ENCODE results near the gene FAM3B.

Gene FAM3B

DNA sequence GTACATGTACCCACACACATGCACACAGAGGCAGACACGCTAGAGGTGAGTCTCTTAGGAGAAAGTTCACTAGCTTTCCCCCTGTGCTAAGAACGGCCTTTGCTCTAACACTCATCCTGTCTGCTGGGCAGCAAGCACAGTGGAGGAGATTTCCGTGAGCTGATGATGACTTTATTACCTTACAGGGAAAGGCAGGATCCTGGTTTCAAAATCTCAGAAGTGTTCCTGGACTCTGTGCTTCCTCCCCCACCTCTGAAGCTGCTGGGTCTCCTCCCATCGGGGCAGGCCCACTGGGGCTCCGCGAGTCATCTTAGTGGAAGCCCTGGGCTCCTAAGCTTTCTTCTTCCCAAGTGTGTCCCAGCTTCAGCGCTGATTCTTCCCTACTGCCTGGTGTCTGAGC is 2.7 kb downstream of the FAM3B start:
- no peak for DNase-seq

DNA sequence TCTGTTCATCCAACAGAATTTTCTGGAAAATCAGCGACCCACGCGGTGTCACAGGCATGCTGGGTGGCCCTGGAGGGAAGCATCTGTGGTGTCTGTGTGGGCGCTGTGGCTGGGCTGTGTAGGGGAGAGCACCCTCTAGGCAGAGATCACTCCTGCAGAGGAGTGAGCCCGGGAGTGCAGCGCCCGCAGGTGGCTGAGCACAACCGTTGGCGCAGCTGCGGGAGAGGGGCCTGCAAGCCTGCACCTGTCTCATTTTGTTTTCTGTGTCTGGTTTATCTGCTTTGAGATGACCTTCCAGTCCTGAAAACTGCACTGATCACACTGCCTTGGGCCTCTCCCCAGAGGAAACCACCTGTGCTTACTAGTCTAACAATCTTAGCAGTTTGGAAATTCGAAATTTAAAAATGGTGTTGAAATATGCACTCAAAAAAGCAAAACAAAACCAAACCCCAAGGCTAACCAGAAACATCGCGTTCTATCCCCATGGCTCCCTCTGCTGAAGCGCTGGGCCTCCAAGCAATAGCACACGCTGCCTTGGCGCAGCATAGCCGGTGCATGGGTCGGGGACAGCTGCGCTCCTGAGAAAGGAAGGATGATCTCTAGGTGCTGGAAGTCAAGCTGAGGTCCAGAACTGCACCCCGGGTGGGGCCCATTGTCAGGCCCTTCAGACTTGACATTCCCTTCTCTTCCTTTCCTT is 4.8 kb downstream of the FAM3B start:
- no peak for DNase-seq

GRCh38 chr21:41321908-41322495 is 5.4 kb downstream of the FAM3B start:
- DNase-seq, result no peak

DNA sequence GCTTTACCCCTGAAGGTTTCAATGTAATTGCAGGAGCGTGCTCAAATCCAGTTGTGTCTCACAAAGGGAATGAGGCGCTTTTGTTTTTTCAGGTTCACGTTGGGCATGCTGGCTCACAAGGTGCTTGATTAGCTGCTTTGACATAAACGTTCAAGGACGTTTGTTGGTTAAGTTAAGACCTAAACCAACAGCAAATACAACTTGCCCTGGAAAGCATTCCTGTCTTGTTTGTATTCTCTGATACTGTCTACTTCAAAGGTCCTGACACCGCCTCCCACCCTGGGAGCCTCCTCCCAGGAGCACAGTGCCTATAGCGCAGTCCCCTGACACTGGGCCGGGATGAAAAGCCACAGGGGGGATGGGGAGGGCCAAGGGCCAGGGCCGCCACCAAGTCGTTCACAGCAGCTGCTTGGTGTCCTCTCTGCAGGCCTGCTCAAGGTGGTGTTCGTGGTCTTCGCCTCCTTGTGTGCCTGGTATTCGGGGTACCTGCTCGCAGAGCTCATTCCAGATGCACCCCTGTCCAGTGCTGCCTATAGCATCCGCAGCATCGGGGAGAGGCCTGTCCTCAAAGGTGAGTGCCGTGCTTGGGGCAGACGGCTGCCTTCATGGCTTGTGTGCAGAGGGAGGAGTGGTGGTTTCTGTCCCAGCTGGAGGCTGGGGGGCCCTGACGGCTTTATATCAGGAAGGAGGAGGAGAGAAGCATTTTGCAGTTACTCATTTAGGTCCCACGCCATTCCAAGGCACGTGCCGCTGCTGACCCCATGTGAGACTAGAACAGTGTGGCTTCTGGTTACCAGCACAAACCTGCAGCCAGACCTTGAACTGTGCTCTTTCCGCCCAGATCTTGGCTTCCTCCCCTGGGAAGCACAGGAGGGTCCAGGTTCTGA is 6.1 kb downstream of the FAM3B start:
- no peak for DNase-seq

DNA sequence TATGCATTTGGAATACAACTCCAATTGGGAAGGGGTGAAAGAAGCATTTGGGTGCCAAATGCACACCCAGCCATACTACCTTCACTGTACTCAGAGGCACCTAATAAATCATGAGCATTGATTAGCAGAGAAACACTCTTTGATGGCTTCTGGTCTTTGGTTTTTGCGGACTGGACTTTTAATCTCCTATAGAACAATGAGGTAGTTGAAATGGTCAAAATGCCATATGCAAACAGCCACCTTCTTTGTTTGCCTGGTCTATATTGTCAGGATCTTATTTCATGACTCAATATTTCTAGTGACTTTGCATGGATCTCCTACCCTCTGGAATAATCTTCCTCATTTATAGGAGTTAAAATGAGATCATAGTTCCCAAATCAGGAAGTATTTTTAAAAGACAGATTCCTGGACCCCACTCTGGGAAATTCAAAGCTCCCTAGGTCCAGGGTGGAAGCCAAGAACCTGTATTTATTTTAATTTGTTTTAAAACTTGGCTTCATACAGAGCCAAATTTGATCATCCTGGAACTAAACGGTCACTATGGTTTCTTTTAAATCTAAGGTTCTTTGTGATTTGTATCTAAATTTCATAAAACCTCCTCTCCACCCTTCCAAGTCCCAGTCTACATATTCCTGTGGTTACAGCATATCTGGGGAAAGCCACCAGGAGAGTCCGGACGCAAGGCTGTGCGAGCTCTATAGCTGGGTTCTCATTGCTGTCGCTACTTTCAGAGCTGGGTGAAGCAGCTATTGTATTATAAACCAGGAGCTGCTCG is 8.7 kb downstream of the FAM3B start:
- DNase-seq, result no peak

GRCh38 chr21:41326414-41327080 is 9.9 kb downstream of the FAM3B start:
- DNase-seq, result no peak

- no peak for DNase-seq
Observed at GRCh38 chr21:41327753-41328152, 11.2 kb downstream of the FAM3B start.

DNA sequence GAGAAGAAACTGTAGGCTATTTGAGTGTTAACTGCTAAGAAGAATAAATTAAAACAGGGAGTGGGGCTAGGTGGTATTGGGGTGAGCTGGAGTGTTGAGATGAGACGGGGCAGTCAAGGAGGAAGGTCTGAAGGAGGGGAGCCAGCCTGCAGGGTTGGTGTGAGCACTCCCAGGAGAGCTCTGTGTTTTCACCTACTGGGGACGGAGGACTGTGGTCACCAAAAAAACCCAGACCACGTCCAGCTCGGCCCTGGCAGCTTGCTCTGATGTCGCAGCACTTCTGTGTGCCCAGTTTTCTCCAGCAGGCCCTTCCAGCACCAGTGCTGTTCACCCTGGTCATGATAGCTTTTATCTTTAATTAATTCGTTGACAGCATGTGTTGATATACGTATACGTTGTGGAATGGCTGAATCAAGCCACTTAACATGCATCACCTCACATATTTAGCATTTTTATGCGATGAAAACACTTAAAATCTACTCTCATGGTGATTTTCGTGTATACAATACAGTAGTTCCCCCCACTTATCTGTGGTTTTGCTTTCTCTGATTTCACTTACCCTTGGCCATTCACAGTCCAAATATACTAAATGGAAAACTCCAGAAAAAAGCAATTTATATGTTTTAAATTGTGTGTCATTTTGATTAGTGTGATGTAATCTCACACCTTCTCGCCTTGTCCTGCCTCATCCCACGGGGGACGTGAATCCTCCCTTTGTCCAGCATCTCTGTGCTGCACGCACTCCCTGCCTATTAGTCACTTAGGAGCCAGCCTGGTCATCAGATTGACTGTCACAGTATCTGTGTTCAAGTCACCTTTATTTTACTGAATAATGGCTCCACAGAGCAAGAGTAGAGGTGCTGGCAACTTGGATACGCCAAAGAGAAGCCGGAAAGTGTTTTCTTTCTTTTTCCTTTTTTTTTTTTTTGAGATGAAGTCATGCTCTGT is 12.3 kb downstream of the FAM3B start:
- no peak for DNase-seq

DNA sequence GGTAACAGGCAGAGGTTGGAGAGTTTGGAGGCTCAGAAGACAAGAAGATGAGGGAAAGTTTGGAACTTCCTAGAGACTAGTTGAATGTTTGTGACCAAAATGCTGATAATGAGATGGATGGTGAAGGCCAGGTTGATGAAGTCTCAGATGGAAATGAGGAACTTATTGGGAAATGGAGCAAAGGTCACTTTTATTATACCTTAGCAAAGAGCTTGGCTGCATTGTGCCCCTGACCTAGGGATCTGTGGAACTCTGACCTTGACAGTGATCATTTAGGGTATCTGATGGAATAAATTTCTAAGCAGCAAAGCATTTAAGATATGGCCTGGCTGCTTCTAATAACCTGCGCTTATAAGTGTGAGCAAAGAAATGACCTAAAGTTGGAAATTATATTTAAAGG is 17.2 kb downstream of the FAM3B start:
- DNase-seq, result no peak

DNA sequence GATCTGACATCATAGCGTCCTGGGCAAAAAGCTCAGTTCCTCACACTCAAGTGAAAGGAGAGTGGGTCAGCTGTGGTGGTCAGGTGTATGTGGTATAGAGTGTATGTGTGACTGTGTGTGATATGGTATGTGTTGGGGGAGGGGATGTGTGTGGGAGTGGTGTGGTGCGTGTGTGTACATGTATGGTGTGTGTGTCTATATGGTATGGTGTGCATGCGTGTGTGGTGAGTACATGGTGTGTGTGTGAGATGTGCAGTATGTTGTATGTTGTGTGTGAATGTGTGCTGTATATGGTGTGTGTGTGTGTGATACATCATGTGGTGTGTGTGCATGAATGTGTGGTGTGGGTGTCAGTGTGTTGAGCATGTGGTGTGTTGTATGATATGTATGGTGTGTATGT is 20.9 kb downstream of the FAM3B start:
- DNase-seq, result no peak

DNA sequence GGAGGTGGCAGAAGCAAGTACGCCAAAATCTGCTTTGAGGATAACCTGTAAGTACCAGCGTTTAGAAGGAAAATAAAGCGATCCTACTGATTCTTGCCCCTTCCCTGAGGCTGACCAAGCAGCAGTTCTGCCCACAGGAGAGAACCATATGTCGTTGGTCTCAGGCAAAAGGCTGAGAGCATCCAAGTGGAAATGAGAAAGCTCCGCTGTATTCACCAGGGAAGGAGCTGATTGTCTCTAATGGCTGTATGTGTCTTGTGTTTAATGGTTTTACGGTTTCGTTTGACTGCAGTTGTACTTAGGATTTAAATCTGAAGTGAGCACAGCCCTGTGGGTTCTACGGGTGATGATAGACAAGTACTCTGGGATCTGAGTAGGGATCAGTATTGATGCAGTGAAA is 21.9 kb downstream of the FAM3B start:
- DNase-seq, result no peak

DNA sequence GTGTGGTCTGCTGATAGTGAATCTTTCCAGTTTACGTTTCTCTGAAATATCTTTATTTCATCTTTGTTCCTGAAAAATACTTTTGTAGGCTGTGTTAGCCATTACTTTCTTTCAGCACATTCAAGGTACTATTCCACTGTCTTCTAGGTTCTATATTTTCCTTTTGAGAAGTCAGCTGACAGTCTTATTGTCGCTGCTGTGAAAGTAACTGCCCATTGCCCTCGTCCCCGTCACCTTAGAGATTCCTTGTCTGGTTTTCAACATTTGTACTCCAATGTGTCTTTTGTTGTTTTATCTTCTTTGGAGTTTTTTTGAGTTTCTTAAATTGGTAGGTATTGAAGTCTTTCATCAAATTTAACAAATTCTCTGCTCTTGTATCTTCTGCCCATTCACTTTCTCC is 25.4 kb downstream of the FAM3B start:
- DNase-seq, result no peak

DNA sequence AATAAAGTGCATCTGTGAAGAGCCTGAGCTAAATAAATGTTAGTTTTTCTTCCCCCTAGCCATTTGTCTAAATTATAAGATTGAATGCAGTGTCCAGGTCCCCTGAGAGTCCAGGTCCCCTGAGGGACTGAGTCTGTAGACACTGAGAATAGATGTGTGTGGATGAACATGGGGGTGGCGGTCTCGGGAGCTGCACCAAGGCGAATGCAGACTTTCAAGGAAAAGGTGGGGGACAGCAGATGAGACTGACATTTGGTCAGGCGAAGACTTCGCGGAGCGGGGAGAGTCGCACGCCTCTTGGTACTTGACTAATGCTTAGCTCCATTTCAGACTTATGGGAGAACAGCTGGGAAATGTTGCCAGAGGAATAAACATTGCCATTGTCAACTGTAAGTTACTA is 27.5 kb downstream of the FAM3B start:
- DNase-seq, result no peak

DNA sequence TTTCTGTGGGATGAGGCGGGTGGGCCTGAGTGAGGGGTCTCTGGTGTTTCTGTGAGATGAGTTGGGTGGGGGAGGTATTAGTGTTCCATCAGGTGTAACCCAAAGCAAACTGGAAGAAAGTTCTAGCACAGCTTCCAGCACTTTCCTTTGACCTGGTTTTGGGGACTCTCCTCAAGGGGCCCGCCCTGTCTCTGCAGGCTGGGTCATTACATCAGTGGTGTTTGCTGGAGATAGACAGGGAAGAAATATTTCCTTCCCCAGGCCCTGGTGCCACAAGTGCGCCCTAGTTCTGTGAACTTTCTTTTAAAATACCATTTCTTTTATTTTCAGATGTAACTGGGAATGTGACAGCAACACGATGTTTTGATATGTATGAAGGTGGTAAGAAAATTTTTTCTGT is 28.8 kb downstream of the FAM3B start:
- no peak for DNase-seq

DNA sequence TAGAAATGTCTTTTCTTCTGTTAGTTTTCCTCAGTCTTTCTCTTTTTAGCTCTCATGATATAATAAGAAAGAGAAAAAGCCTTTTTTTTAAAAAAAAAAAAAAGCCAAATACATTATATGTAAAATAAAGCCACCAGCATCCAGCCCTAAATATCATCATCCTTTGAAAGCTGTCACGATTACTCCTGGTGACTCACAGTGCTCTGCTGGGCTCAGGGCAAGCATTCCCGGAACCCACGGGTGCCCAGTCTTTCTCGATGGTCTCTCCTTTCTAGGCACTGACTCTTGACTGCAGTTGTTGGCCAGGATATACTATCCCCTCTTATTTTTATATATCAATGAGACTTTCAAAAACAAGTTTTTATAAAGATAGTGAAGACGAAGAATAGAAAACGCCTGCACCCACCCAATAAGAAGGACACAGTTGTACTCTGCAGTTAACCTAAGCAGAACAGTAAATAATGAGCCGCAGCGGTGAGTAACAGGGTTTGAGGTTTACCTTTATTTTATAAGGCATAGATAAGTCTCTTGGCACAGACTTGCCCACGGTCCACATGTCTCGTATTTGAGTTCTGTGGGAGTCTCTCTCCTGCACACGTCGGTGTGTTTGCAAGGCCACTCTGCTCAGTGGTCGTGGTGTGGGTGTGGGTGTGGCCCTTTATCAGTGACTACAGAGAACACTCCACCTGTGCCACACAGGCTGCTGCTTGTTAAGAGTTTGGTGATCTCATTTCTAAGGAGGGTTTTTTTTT is 29.5 kb downstream of the FAM3B start:
- DNase-seq, result no peak

GRCh38 chr21:41346758-41347157 is 30.2 kb downstream of the FAM3B start:
- DNase-seq, result no peak

DNA sequence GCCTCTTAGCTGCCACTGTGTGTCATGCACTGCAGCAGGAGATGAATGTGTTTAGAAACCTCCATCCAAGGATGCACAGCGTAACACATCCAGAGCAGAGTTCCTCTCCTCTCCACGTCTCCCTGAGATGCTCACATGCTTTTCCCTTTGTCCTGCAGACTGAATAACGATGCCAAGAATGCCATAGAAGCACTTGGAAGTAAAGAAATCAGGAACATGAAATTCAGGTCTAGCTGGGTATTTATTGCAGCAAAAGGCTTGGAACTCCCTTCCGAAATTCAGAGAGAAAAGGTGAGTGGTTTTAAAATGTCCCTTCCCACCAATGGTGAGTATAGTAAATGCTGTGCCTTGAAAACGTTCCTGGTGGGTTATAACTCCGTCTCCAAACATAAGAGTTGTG is 31.8 kb downstream of the FAM3B start:
- no peak for DNase-seq

GRCh38 chr21:41349126-41349525 is 32.5 kb downstream of the FAM3B start:
- DNase-seq, result no peak

- no peak for DNase-seq
Observed at GRCh38 chr21:41349619-41350390, 33.2 kb downstream of the FAM3B start.
